NCI-H748 treated with DMSO at 0.1 percent for 48 hours (cell line): Measurements from ENCODE around the gene TSSC4.

Experiments used
- DNase-seq: peaks from one replicate; lab custom pipeline; 2025; lab: John Stamatoyannopoulos, UW

The TSSC4 gene

GRCh38 chr11:2449548-2450320, 49.2 kb downstream of the TSSC4 start:
- DNase-seq, result no peak

GRCh38 chr11:2450321-2451041, 49.9 kb downstream of the TSSC4 start:
- DNase-seq, result no peak

GRCh38 chr11:2451336-2451735, 50.8 kb downstream of the TSSC4 start:
- no peak for DNase-seq

GRCh38 chr11:2451916-2452315, 51.4 kb downstream of the TSSC4 start:
- DNase-seq, result no peak

- DNase-seq, result no peak
These were observed 51.9 kb downstream of the TSSC4 start for GRCh38 chr11:2452321-2453012.

- DNase-seq, result no peak
These were observed 52.9 kb downstream of the TSSC4 start for GRCh38 chr11:2453436-2453835.
